Measurements from ENCODE around the gene OFD1.

GRCh38 chrX:13689741-13690211 lies 44.8 kb upstream of the OFD1 start:
- no peak for TF ChIP-seq EZH2 (IDR thresholded peaks at IDR 0.05; ENCODE audit: borderline replicate concordance)
- no peak for TF ChIP-seq CTCF (IDR thresholded peaks at IDR 0.05; ENCODE audit: poor library complexity)

Data from hepatocyte (in vitro differentiated cells).